ENCODE results near the gene SECISBP2. TPM values are rescaled to one million over a fixed set of nuclear protein-coding genes. Genes with fewer than 3 reads are reported as not detected.

The SECISBP2 gene
- total RNA-seq, 1 donor = 96.6 TPM

DNA sequence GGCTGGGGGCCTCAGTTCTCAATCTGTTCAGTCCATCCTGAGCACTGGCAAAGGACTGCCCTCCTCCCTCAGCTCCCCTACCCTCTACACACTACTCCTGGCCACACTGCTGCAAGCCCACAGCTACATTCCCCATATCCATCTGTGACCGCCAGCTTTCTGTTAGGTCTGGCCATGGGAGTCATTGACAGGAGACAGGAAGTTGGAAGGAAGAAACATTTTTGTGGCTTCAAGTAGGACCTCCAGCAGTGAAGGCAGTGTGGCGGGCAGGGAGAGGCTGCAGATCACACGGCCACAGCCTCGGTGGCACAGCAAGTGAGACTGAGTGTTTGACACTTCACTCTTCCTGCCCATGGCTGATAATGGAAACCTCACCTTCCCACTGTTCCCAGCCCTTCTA is 55.9 kb downstream of the SECISBP2 start:
- Histone ChIP-seq H3K27me3 (ENCODE audit: insufficient read depth, low read length) (no peaks in the 10 kb centered on the region), H3K9me3 (ENCODE audit: low read depth, low read length) (no peaks in the 10 kb centered on the region), H3K4me1 (ENCODE audit: insufficient read depth, low read length) (peaks cover 46% of the 10 kb centered on the region), H3K4me3 (ENCODE audit: low read length) (no peak overlapping the region)

DNA sequence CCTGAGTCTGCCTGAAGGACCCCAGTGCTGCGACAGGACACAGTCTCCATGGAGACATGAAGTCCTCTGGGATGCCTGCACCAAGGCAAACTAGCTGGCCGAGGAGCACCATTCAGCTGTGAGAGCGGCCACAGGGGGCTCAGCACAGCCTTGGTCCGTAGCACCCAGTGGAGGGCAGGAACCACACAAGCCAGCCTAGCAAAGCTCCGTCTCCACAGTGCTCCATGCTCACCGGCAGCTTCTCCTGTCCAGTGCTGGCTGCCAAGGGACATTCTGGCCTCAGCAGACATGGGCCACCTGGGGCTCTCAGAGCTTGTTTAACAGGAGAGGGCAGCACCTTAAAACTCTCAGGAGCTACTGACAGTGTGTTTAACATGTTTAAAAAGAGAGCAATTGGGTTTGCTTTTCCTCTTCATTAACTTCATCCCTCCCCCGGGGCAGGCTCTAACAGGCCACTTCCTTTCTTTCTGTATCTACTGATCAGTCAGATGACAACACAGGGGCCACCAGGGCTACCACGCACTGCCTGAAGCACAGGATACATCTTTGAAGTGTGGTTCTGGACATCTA is 57.0 kb downstream of the SECISBP2 start:
- H3K4me1 ChIP-seq (ENCODE audit: insufficient read depth, low read length) = peaks cover 57% of the 10 kb centered on the region
- no peak overlapping the region for H3K4me3 ChIP-seq (ENCODE audit: low read length)
- H3K9me3 ChIP-seq (ENCODE audit: low read depth, low read length) = no peaks in the 10 kb centered on the region
- no peaks in the 10 kb centered on the region for H3K27me3 ChIP-seq (ENCODE audit: insufficient read depth, low read length)

DNA sequence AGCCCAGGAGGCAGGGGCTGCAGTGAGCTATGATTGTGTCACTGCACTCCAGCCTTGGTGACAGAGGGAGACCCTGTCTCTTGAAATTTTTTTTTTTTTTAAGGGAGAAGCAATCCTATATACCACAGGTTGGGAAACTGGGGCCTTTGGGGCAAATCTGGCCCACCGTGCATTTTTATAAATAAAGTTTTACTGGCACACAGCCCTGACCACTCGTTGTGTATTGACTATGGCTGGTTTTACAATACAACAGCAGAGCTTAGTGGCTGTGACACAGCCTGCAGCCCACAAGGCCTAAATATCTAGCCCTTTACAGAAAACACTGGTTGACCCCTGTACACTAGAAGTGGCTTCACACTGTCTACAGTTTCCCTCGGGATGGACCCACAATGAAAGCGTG is 58.0 kb downstream of the SECISBP2 start:
- no peak overlapping the region for H3K4me3 ChIP-seq (ENCODE audit: low read length)
- H3K9me3 ChIP-seq (ENCODE audit: low read depth, low read length) = no peaks in the 10 kb centered on the region
- H3K4me1 ChIP-seq (ENCODE audit: insufficient read depth, low read length) = peaks cover 67% of the 10 kb centered on the region
- no peaks in the 10 kb centered on the region for H3K27me3 ChIP-seq (ENCODE audit: insufficient read depth, low read length)

DNA sequence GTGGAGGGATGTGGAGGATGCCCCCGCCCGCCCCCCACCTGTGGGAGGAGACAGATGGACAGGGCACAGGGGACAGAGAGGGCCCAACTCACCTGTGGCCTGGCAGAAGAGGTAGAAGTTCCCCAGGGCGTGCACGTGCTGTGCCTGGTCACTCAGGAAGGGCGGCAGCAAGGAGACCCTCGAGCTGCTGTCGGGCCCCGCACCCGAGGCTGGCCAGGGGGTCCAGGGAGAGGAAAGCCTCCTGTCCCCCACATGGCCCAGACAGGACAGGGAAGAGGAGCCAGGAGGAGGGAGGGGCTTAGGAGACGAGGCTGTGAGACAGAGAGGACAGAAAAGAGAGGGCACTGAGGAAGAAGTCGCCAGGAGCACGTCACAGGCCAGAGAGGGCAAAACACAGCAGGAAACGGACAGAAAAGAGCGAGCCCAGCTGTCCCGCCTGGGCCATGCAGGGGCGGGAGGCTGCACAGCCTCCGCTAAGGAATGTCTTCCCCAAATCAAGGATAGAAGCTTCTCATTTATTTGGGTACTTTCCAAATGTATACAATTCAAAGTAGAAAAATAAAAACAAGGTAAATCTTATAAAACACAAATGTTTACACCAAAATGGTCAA is 58.5 kb downstream of the SECISBP2 start:
- no peaks in the 10 kb centered on the region for H3K9me3 ChIP-seq (ENCODE audit: low read depth, low read length)
- H3K4me3 ChIP-seq (ENCODE audit: low read length) = no peak overlapping the region
- no peaks in the 10 kb centered on the region for H3K27me3 ChIP-seq (ENCODE audit: insufficient read depth, low read length)
- peaks cover 72% of the 10 kb centered on the region for H3K4me1 ChIP-seq (ENCODE audit: insufficient read depth, low read length)

DNA sequence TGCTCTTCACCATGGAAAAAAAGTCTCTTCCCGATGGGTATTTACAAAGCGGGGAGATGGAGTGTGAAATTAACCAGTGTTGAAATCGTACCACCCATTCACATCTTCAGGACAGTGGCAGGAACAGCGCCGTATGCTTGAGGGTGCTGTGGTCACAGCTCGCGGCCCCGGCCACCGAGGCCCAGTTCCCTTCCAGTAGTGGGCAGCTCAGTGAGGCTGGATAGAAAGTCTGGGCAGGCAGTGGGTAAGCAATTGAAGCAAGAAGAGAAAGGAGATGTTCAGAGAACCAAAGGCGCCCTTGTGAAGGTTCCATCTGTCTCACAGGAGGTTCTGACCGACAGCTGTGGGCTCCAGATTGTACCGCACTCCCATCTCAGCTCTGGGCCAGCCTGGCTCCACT is 59.1 kb downstream of the SECISBP2 start:
- Histone ChIP-seq H3K27me3 (ENCODE audit: insufficient read depth, low read length) (no peaks in the 10 kb centered on the region), H3K9me3 (ENCODE audit: low read depth, low read length) (no peaks in the 10 kb centered on the region), H3K4me1 (ENCODE audit: insufficient read depth, low read length) (peaks cover 78% of the 10 kb centered on the region), H3K4me3 (ENCODE audit: low read length) (no peak overlapping the region)

DNA sequence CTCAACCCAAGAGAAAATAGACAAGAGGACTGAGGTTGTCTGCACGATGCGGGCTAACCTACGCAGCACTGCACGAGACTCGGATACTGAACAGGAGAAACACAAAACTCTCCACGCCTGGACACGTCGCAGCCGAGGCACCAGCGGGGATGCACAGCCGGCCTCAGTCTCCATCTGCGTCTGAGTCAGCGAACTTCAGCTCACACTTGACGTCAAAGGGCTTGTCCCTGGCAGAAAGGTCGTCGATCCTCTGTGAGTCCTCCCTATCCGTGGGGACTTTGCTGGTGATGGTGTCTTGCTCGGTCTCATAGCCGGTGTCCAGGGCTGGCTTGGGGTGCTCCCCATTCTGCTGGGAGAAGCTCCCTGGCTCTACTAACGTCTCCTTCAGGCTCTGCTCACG is 60.2 kb downstream of the SECISBP2 start:
- Histone ChIP-seq H3K27me3 (ENCODE audit: insufficient read depth, low read length) (no peaks in the 10 kb centered on the region), H3K4me1 (ENCODE audit: insufficient read depth, low read length) (peaks cover 89% of the 10 kb centered on the region), H3K4me3 (ENCODE audit: low read length) (no peak overlapping the region), H3K9me3 (ENCODE audit: low read depth, low read length) (no peaks in the 10 kb centered on the region)

DNA sequence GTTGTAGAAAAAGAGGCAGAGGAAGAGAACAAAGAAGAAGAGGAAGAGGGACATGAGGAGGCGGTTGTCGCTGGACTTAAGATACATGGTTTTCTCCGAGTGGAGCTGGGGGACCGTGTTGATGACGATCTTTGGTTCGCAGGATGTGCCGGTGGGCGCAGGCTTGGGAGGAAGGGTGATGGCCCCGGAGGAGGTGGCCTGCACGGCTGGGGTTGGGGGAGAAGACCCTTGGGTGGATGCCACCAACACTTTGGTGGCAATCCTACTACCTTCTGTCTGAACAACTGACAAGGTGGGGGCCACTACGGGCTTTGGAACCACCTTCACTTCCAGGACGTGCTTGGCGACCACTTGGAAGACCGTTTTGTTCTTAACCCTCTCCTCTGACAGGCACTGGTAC is 60.7 kb downstream of the SECISBP2 start:
- H3K4me3 ChIP-seq (ENCODE audit: low read length) = no peak overlapping the region
- peaks cover 89% of the 10 kb centered on the region for H3K4me1 ChIP-seq (ENCODE audit: insufficient read depth, low read length)
- no peaks in the 10 kb centered on the region for H3K9me3 ChIP-seq (ENCODE audit: low read depth, low read length)
- no peaks in the 10 kb centered on the region for H3K27me3 ChIP-seq (ENCODE audit: insufficient read depth, low read length)

DNA sequence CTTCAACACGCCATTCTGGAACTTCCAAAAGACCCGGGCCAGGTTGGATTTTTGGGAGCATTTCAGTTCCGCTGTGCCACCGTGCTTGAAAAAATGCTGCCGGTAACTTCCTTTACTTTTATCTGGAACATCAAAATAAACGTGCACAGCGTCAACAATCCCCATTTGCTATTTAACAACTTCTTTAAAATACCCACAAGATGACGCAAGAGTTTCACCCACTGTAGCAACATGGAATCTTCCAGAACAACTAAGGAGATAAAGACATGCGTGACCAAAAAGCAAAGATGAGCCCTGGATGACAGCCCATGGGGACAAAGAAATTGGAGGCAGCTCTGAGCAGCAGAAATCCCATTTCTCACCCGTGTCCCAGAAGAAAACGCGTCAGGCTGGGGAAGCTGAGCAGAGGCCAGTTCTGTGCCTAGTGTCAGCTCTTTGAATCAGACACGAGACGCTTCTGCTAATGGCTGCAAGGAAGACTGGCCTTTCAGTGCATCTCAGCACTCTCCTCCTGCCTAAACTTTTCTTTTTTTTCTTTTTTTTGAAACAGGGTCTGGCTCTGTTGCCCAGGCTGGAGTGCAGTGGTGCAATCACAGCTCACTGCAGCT is 61.3 kb downstream of the SECISBP2 start:
- H3K27me3 ChIP-seq (ENCODE audit: insufficient read depth, low read length) = no peaks in the 10 kb centered on the region
- no peaks in the 10 kb centered on the region for H3K9me3 ChIP-seq (ENCODE audit: low read depth, low read length)
- H3K4me1 ChIP-seq (ENCODE audit: insufficient read depth, low read length) = peaks cover 84% of the 10 kb centered on the region
- no peak overlapping the region for H3K4me3 ChIP-seq (ENCODE audit: low read length)

DNA sequence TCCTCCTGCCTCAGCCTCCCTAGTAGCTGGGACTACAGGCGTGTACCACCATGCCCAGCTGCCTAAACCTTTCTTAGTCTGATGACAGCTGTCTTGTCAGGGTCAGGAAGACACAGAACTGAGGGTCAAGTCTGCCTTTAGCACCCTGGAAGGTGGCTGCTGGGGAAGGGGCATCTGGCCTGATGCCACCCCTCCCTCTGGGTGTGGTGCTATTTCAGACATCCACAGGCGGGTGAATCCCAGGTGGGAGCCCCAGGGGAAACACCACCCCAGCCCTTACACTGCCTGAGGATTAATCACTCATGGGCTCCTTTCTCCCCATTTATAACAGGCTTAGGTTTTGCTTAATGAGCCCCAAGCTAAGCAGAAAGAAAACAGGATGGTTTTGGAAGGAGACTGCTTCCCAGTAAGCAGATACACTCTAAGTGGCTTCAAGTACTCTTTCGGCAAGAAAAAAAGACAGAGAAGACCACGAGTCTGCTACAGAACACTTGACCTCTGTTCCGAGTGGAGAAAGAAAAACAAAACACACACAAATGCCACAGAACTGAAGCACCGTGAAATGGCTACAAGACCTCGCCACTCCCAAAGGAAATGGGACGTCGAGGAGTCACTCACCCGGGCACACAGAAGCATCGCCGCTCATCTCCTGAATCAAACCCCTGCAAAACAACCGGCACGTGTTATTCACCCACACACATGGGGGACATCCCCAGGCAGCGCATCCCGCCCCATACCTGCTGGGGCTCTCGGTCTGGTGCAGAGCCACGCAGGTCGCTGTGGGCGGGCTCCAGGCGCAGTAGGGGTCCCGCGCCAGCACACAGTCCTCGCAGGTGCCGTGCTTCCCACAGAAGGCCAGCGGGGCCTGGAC is 62.4 kb downstream of the SECISBP2 start:
- Histone ChIP-seq H3K9me3 (ENCODE audit: low read depth, low read length) (no peaks in the 10 kb centered on the region), H3K4me1 (ENCODE audit: insufficient read depth, low read length) (peaks cover 73% of the 10 kb centered on the region), H3K27me3 (ENCODE audit: insufficient read depth, low read length) (no peaks in the 10 kb centered on the region)

DNA sequence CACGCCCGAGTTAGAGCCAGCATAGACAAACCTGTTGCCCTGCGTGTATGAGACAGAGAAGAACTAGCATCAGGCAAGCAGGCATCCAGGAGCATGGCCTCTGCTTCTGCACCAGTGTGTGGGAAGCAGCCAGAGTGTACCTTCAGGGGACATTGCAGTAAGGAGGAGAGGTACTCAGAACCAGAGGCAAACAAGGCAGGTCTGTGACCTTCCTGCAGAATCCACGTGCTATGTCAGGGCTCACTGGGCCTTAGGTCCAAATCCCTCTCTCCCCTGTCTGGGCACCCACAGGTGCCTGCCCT is 63.0 kb downstream of the SECISBP2 start:
- Histone ChIP-seq H3K9me3 (ENCODE audit: low read depth, low read length) (no peaks in the 10 kb centered on the region), H3K4me3 (ENCODE audit: low read length) (no peak overlapping the region), H3K27me3 (ENCODE audit: insufficient read depth, low read length) (no peaks in the 10 kb centered on the region), H3K4me1 (ENCODE audit: insufficient read depth, low read length) (peaks cover 67% of the 10 kb centered on the region)

More for the DNA sequence above, 62.4 kb downstream of the SECISBP2 start:
- no peak overlapping the region for H3K4me3 ChIP-seq (ENCODE audit: low read length)

DNA sequence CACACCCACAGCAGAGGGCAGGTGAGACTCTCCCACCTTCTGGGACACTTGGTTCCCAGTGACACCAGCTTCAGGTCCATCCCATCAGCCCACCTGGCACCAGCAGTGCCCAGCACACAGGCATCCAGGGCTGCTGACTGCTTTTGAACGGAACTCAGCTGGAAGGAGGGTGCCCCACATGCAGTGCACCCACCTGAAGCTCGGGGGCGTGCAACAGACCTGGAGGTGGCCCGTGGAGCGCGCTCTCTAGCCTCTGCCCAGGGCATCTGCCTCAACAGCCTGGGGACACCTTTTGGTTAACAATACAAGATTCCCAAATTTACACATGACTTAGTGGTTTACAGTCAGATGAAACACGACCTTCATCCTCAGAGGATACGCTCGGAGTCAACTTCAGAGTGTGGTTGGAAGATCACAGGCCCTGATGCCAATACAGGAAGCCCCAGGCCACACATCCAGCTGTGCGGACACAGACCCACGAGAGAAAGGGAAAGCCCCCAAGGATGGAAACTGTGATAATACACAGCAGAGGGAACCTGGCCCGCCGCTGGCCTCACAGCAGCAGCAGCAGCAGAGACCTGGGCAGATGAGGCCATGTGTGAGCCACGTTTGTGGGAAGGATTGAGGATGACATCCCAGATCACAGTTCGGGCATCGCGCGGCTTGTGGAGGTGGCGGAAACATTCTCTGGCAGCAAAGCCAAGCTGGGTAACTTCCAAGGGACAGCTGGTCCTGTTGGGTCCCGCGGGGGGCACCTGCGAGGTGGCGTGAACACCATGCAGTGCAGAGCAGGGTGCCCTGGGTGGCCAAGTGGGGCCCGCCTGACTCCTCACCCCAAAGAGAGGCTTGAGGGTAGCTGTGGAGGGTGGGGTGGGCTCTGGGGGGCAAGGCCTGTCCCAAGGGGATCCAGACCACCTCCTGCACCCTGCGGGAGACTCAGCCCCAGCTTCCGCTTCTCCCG is 64.0 kb downstream of the SECISBP2 start:
- Histone ChIP-seq H3K9me3 (ENCODE audit: low read depth, low read length) (no peaks in the 10 kb centered on the region), H3K27me3 (ENCODE audit: insufficient read depth, low read length) (no peaks in the 10 kb centered on the region), H3K4me3 (ENCODE audit: low read length) (no peak overlapping the region), H3K4me1 (ENCODE audit: insufficient read depth, low read length) (peaks cover 63% of the 10 kb centered on the region)

DNA sequence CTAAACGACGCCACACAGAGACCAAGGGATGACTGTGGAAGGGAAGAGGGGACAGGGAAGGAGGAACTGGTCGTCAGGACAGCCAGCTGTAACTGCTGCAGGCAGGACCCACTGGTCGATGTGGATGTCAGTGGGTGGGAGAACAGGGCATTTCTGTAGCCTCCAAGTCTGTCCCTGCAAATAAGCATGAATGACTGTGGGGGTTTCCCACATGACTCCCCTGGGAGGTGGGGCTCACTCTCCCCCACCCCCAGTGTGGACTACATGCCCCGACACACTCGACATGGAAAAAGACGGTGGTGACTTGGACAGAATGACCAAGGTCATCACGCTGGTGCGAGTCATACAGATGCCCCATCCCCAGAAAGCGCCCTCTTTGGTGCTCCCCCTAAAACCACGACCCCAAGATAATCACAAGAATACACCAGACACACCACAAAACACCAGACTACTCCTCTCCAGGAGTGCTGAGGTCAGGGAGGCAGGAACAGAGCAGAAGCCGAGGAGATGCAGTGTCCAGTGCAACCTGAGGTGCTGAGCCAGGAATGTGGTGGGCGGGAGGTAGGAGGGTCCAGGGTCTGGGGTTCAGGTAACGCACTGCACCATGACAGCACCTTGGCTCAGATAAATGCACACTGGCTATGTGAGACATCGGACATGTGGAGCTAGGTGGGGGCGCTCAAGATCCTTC is 64.9 kb downstream of the SECISBP2 start:
- no peaks in the 10 kb centered on the region for H3K9me3 ChIP-seq (ENCODE audit: low read depth, low read length)
- no peak overlapping the region for H3K4me3 ChIP-seq (ENCODE audit: low read length)
- no peaks in the 10 kb centered on the region for H3K27me3 ChIP-seq (ENCODE audit: insufficient read depth, low read length)
- peaks cover 71% of the 10 kb centered on the region for H3K4me1 ChIP-seq (ENCODE audit: insufficient read depth, low read length)

DNA sequence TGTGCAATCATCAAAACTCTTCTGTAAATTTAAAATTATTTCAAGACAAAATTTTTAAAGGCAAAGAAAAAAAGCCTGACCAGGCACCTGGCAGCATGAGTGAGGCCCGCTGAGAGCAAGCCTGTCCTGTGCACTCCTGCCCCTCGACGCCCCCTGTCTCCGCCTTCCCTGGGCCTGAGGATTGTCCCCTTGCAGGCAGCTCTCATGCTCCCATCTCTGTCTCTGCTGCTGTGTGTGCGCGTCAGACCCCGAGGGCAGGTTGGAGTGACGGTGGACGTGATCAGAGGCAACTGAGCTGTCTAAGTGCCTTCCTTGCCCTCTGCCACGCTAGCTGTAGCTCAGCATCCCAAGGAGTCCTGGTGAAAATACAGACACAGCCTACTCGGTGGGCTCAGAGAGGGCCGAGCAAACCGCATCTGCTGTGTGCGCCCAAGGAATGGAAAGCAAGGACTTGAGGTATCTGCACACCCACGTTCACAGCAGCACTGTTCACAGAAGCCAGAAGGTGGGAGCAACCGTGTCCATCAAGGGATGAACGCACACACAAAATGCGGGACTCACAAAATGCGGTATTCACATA is 65.5 kb downstream of the SECISBP2 start:
- peaks cover 70% of the 10 kb centered on the region for H3K4me1 ChIP-seq (ENCODE audit: insufficient read depth, low read length)
- no peaks in the 10 kb centered on the region for H3K9me3 ChIP-seq (ENCODE audit: low read depth, low read length)
- H3K27me3 ChIP-seq (ENCODE audit: insufficient read depth, low read length) = no peaks in the 10 kb centered on the region
- no peak overlapping the region for H3K4me3 ChIP-seq (ENCODE audit: low read length)

DNA sequence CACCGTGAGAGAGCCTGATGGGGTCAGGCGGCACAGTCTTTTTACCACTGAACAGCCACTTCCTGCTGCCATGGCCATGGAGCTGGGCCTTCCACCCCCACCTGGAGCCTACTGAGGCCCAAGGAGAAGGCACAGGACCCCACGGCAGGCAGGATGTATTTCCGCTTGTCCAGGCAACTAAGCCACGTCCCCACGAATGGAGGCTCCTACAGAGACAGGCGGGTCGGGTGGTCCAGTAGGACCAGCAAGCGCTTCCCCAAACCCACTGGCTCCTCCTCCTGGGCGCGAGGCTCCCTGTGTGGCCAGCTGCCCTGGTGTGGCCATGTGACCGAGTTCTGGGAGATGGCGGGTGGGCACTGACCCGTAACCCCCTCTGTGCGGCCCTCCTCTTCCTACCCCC is 66.5 kb downstream of the SECISBP2 start:
- peaks cover 70% of the 10 kb centered on the region for H3K4me1 ChIP-seq (ENCODE audit: insufficient read depth, low read length)
- H3K9me3 ChIP-seq (ENCODE audit: low read depth, low read length) = no peaks in the 10 kb centered on the region
- no peak overlapping the region for H3K4me3 ChIP-seq (ENCODE audit: low read length)
- H3K27me3 ChIP-seq (ENCODE audit: insufficient read depth, low read length) = no peaks in the 10 kb centered on the region

Data from mononuclear cell (primary cell).